H1 (cell line): ENCODE data around the gene DENND1A.

Experiments used
- CEBPB ChIP-seq: IDR thresholded peaks from 2 replicates; pipeline ENCODE4 v1.6.1; 2012; ENCODE audit warnings: low read depth, low read length
- CTCF ChIP-seq, 3 experiments: IDR thresholded peaks; 1 replicate in 2 of 3; 2 replicates in 1 of 3; pipeline versions ENCODE4 v1.5.1 to v1.6.1; 2011; ENCODE audit warnings: low read length in 3 of 3, mild to moderate bottlenecking in 3 of 3, inconsistent platforms in 2 of 3, low read depth in 1 of 3, moderate library complexity in 1 of 3; ENCODE audit not compliant: insufficient read depth in 1 of 3; ENCODE audit errors: control extremely low read depth in 1 of 3
- EZH2 ChIP-seq: fragments of 200-600 bp; sonication (generic); IDR thresholded peaks from 2 replicates; pipeline ENCODE4 v1.7.1; 2012; ENCODE audit warnings: low read depth, mild to moderate bottlenecking, moderate library complexity, low read length, inconsistent platforms; ENCODE audit not compliant: severe bottlenecking

GRCh38 chr9:123657941-123658340 lies 272.0 kb downstream of the DENND1A start:
- no peak for TF ChIP-seq CTCF (IDR thresholded peaks at IDR 0.05; ENCODE audit: control extremely low read depth in 1 of 3, insufficient read depth in 1 of 3, low read depth in 1 of 3, low read length in 3 of 3)
- no peak for TF ChIP-seq CEBPB
- TF ChIP-seq EZH2 = no peak
